AG04450 (cell line): ENCODE data around the gene PUM2. TPM values are rescaled to one million over a fixed set of nuclear protein-coding genes. Genes with fewer than 3 reads are reported as not detected.

Experiments used
- CTCF ChIA-PET: fragments of 300-600, 350-600 bp; formaldehyde crosslinking; extraction: SDS; loops from one replicate; lab custom pipeline; 2022; ENCODE audit warnings: antibody characterized with exemption, inconsistent platforms; lab: Charles Lee
- POLR2A ChIA-PET: fragments of 350-600 bp; formaldehyde crosslinking; extraction: SDS; loops from one replicate; lab custom pipeline; 2021; ENCODE audit warnings: antibody characterized with exemption, inconsistent platforms; lab: Yijun Ruan, JAX
- DNase-seq: peaks from one replicate; pipeline ENCODE4 v3.0.0-alpha.2; 2011; ENCODE audit warnings: low read depth, low spot score
- H3K27ac ChIP-seq: one replicate; pipeline ENCODE4 v1.5.1; 2012; ENCODE audit warnings: low read depth, low read length, control low read depth
- H3K27me3 ChIP-seq: one replicate; pipeline ENCODE4 v1.6.0; 2012; ENCODE audit warnings: low read length; ENCODE audit not compliant: control insufficient read depth, insufficient read depth
- H3K4me3 ChIP-seq: 2 replicates; pipeline ENCODE4 v1.5.1; 2011; ENCODE audit warnings: mild to moderate bottlenecking, low read depth, low read length, control low read depth
- H3K9me3 ChIP-seq: 2 replicates; pipeline ENCODE4 v1.5.1; 2012; ENCODE audit warnings: low read length; ENCODE audit not compliant: control insufficient read depth, insufficient read depth
- CTCF ChIP-seq: IDR thresholded peaks from 2 replicates; pipeline ENCODE4 v1.5.1; 2011; ENCODE audit warnings: low read depth, low read length, control low read depth, inconsistent platforms
- polyA plus RNA-seq: library from polyadenylated mRNA; depleted of rRNA; stranded (reverse); fragments of >200 nt; gene quantifications from 2 replicates; pipeline ENCODE4 v1.2.3, GENCODE V29; 2011

Gene PUM2
- polyA plus RNA-seq, 1 experiment, result 53.7 TPM

GRCh38 chr2:20299113-20299512 is 51.5 kb downstream of the PUM2 start:
- Histone ChIP-seq H3K27me3 (no peaks in the 10 kb centered on the region), H3K4me3 (no peak overlapping the region), H3K27ac (no peak overlapping the region), H3K9me3 (no peaks in the 10 kb centered on the region)
- no peak for TF ChIP-seq CTCF
- ChIA-PET CTCF (no interaction called here), POLR2A (no interaction called here)
- no peak for DNase-seq

- H3K27me3 ChIP-seq, result no peaks in the 10 kb centered on the region
- H3K4me3 ChIP-seq, result no peak overlapping the region
- no peak for TF ChIP-seq CTCF
- no peak overlapping the region for H3K27ac ChIP-seq
- no peaks in the 10 kb centered on the region; the same call in 1 of the 2 replicates for H3K9me3 ChIP-seq
- ChIA-PET POLR2A (no interaction called here), CTCF (interaction anchor here (1.3 kb wide), 1 partner anchor 11 kb away, joined by 3 read pairs; no protein-coding TSS in a partner anchor)
- no peak for DNase-seq
Measured at GRCh38 chr2:20294231-20294630, 56.4 kb downstream of the PUM2 start.

GRCh38 chr2:20292984-20293383 is 57.7 kb downstream of the PUM2 start:
- H3K4me3 ChIP-seq, result no peak overlapping the region
- no peak for DNase-seq
- POLR2A ChIA-PET, result no interaction called here
- no peak for TF ChIP-seq CTCF
- no peaks in the 10 kb centered on the region; the same call in 1 of the 2 replicates for H3K9me3 ChIP-seq
- H3K27me3 ChIP-seq, result no peaks in the 10 kb centered on the region
- H3K27ac ChIP-seq, result no peak overlapping the region
- CTCF ChIA-PET, result interaction anchor here (1.1 to 1.5 kb wide), 2 partner anchors 30 to 34 kb away, joined by 3 to 6 read pairs; no protein-coding TSS in a partner anchor

- H3K9me3 ChIP-seq, result no peaks in the 10 kb centered on the region; the same call in 1 of the 2 replicates
- CTCF ChIA-PET, result interaction anchor here (0.7 to 3.5 kb wide), 23 partner anchors 9 to 343 kb away, joined by 3 to 38 read pairs (median 7); no protein-coding TSS in a partner anchor
- H3K27me3 ChIP-seq, result no peaks in the 10 kb centered on the region
- POLR2A ChIA-PET, result no interaction called here
- DNase-seq, result no peak
- H3K27ac ChIP-seq, result no peak overlapping the region
- TF ChIP-seq CTCF, result no peak
- no peak overlapping the region for H3K4me3 ChIP-seq
Measured at GRCh38 chr2:20291846-20292408, 58.7 kb downstream of the PUM2 start.

- CTCF ChIA-PET, result interaction anchor here (0.6 to 3.5 kb wide), 42 partner anchors 10 to 394 kb away, joined by 3 to 38 read pairs (median 5); no protein-coding TSS in a partner anchor
- Histone ChIP-seq H3K9me3 (no peaks in the 10 kb centered on the region; the same call in 1 of the 2 replicates), H3K4me3 (no peak overlapping the region), H3K27ac (no peak overlapping the region), H3K27me3 (no peaks in the 10 kb centered on the region)
- peak; percentile 70 for TF ChIP-seq CTCF
- POLR2A ChIA-PET, result interaction anchor here (0.8 to 1.2 kb wide), 2 partner anchors 13 to 390 kb away, joined by 3 to 5 read pairs; partner anchors contain the start of gene TTC32
- peak; percentile 44 for DNase-seq
Measured at GRCh38 chr2:20291106-20291564, 59.5 kb downstream of the PUM2 start.
